ENCODE data around the gene FBXO10.

DNA sequence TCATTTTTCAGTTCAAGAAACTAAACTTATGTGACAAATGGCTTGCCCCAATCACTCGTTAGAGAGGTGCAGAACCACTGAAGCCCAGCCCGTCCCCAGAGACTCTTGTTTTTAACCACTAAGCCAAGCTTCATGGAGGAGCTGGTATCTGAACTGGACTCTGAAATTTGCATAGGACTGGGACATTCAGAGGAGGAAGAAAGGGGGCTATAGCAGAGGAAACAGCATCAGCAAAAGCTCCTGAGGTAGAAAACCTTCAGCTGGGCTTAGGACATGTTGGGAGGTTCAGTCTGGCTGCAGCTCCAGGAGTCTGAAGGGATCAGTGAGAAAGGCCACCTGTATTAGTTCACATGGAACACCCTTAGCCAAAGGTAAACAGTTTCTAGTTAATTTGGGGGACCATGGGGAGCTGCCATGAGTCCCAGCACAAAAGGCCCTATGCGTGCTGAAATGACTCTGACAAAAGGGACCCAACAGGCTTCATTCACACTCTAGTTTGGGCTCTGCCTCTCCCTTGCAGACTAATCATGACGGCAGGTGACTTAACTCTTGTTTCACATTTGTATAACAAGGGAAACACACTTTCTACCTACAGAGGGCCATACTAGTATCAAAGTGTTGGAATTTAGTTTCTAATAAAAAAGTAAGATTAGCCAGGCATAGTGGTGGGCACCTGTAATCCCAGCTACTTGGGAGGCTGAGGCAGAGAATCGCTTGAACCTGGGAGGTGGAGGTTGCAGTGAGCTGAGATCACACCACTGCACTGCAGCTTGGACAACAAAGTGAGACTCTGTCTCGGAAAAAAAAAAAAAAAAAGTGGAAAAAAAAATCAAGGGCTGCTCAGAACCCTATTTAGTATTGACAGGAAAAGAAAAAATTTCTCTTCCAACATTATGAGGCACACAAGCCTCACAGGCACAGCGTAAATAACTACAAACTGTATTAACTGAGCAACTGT, 10.2 kb downstream of the FBXO10 start:
- no peak for TF ChIP-seq POLR2A (IDR thresholded peaks at IDR 0.05)
- TF ChIP-seq, protein P1, sequence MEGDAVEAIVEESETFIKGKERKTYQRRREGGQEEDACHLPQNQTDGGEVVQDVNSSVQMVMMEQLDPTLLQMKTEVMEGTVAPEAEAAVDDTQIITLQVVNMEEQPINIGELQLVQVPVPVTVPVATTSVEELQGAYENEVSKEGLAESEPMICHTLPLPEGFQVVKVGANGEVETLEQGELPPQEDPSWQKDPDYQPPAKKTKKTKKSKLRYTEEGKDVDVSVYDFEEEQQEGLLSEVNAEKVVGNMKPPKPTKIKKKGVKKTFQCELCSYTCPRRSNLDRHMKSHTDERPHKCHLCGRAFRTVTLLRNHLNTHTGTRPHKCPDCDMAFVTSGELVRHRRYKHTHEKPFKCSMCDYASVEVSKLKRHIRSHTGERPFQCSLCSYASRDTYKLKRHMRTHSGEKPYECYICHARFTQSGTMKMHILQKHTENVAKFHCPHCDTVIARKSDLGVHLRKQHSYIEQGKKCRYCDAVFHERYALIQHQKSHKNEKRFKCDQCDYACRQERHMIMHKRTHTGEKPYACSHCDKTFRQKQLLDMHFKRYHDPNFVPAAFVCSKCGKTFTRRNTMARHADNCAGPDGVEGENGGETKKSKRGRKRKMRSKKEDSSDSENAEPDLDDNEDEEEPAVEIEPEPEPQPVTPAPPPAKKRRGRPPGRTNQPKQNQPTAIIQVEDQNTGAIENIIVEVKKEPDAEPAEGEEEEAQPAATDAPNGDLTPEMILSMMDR (IDR thresholded peaks at IDR 0.05): no peak

All from thyroid gland (tissue), 4 donors.